HTERT RPE-1 (cell line): ENCODE data around the gene SPARC.
"Not testable (repeated sequence)": the region's sequence is repeated elsewhere in the genome, so short reads cannot be mapped to it uniquely, and the experiment has no call there.

ENCODE experiments used
- in situ Hi-C: fragments of 300-500 bp; cut with MboI; formaldehyde crosslinking; loops from 4 replicates; pipeline ENCODE4 v1.14.3; 2020; ENCODE audit warnings: low sequenced_read_pairs

The SPARC gene

DNA sequence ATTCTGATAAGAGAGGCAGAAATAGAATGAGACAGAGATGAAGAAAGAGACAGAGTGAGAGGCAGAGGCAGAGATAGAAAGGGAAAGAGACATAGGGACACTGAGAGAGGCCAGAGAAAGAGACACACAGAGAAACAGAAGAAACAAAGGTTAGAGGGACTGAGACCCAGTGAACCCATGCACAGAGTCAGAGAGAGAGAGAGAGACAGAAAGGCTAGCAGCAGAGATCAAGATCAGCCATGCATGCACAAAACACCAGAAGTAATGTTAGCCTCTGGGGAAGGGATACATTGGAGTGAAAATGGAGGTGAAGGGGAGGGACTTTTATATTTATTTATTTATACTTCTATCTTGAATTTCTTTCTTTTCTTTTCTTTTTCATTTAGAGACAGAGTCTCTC is 14.1 kb upstream of the SPARC start:
- in situ Hi-C loops: no loop called here

DNA sequence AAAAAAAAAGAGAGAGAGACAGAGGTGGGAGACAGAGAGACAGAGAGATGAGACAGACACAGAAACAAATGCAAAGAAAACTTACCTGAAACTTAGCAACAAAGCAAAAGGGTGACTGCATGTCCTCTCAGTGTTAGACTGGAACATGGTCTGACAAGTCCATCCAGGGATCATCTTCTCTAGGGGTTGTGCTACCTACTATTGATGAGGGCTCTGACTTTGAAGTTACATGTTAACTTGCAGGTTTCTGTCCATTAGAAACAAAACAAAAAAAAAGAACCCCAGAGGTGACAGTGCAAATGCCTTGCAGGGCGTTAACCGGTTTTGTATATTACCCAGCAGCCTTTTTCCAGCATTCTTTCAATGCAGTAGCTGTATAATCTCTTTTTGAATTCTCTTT is 13.6 kb upstream of the SPARC start:
- in situ Hi-C loops: no loop called here

DNA sequence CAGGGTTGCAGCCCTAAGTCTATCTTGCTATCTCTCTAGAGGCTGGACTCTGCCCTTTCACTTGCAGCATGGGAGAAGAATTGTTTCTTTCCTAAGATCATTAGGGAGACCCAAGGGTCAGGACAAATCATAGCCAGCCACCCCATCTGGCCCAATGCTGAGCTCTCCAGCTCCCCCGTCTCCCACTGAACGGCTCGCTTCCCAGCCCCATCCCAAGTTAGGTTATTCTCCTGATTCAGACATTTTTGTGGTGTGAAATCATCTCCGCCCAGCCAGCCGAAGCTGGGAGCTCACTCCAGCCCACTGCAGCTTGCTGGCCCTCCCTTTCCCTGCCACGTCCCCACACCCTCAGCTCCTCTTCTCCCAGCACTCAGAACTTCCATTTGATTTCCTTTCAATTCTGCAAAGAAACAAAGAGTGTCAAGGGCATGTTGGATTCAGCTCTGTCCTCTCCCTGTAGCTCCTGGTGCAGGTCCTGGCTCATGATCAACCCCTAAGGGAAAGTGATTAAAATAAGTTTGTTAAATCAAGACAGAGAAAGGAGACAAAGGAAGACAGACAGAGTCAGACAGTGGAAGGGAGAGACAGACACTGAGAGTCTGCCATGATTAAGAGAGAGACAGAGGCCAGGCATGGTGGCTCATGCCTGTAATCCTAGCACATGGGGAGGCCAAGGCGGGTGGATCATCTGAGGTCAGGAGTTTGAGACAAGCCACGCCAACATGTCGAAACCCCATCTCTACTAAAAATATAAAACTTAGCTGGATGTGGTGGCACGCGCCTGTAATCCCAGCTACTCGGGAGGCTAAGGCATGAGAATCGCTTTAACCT is 12.6 kb upstream of the SPARC start:
- in situ Hi-C loops: no loop called here

DNA sequence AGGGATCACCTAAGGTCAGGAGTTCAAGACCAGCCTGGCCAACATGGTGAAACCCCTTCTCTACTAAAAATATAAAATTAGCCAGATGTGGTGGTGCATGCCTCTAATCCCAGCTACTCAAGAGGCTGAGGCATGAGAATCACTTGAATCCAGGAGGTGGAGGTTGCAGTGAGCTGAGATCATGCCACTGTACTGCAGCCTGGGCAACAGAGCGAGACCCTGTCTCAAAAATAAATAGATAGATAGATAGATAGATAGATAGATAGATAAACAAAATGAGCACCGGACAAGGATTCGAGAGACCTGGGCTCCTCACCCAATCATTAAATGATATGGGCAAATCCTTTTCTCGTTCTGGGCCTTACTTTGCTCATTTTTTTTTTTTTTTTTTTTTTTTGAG is 11.4 kb upstream of the SPARC start:
- in situ Hi-C loops: not testable (repeated sequence)

DNA sequence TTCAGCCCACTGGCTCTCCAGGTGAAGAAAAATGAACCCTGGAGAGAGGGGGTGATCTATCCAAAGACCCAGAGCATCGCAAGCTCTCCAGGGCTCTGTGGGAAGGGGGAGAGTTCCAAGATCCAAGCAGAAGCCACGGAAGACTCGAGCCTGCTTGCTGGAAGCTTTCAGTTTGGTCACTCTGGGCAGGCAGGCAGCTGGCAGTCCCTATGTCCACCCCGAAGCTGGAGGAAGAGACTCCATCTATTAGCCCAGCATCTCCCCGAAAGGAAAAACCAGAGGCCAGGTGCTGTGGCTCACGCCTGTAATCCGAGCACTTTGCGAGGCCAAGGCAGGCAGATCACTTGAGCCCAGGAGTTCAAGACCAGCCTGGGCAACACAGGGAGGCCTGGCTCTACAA is 10.7 kb upstream of the SPARC start:
- in situ Hi-C loops: no loop called here

DNA sequence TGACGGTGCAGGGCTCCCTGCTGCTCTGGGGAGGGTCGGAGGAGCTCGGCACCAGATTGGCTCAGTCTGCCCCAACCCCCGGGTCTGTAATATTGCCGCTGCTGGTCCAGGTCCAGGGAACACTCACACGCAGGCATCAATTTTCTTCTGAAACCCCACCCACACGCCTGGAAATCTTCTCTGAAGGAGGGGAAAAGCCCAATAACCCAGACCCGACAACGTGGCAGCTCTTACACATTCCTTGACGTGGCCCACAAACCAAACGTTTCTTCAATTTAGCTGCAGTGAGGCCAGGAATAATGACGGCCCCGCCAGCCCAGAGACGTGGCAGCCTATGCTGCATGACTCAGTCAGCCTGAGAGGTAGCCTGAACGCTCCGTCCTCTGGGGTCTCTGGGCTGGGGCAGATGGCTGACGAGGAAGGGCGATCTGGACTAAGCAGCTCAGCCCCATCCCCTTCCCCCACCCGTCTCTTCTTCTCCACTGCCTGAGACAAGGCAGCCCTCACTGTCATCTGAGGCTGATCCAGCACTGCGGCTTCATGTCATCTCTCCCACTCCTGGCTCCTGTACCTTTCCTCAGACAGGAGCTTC is 9.9 kb upstream of the SPARC start:
- in situ Hi-C loops: no loop called here

DNA sequence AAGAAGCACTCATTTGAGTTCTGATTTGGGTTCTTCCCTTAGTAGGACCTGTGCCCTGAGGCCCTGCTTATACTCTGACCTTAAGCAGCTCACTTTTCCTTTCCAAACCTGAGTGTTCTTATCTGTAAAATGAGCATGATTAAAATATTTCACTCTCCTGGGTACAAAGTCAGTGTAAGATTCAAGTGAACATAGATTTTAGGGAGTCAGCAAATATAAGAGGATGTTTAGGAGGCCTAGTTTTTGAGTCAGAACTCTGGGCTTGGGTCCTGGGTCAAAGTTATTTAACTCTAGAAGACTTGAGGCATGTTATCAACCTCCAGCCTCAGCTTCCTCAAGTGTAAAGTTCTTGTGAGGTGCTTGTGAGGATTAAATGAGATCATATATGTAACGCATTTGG is 8.7 kb upstream of the SPARC start:
- in situ Hi-C loops: no loop called here

DNA sequence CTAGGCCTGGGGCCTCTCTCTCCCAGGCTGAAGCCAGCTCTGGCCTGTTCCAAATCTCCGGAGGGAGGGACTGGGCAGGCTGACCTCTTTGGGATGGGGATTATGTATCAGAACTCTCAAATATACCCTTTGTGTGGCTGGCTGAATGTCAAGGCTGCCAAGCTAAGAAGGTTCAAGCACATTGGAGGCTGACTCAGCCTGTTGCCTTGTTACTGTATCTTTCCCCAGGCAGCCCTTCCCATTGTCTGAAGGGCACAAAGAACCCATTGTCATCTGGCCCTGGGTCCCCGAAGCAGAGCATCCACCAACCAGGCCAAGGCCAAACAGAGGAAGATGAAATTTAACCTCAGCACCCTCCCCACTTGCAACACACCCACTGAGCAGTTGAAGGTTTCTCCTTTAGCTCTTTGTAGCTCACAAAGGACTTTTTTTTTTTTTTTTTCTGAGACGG is 7.3 kb upstream of the SPARC start:
- in situ Hi-C loops: no loop called here

DNA sequence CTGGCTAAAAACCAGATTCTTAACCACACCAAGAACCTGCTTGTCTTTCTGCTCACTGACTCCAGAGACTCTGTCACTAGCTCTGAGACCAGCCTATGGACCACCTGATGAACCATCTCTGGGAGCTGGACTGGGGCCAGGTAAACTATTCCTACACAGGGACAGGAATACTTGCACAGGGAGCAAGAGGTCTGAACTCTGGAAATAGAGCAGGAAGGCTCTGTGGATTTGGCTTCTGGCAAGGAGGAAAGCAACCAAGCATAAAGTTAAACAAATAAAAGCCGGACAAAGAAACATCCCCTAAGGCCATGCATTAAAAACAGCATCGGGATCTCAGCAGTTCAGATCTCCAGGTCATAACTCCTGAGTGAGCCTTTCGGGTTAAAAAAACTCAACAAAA is 5.6 kb upstream of the SPARC start:
- in situ Hi-C loops: no loop called here

DNA sequence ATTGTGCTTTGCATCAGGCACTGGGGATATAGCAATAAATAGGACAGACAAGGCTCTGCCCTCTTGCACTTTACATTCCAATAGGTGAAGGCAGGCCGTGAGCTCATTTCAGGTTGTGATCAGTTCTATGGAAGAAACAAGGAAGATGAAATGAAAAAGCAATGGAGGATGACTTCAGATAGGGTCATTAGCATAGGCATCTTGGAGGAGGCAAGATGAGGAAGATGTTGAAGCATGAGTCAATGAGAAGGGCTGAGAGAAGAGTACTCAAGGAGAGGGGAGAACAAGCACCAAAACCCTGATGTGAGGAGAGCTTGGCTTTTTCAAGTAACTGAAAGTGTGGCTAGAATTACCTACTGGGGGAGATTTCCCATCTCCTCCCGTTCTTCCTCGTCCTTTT is 5.0 kb upstream of the SPARC start:
- in situ Hi-C loops: no loop called here

DNA sequence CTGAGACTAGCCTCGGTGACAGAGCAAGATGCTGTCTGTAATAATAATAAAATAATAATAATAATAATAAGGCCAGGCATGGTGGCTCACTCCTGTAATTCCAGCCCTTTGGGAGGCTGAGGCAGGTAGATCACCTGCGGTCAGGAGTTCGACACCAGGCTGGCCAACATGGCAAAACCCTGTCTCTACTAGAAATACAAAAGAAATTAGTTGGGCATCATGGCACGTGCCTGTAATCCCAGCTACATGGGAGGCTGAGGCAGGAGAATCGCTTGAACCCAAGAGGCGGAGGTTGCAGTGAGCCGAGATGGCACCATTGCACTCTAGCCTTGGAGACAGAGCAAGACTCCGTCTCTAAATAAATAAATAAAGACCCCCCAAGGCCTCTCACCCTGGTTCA is 2.9 kb upstream of the SPARC start:
- in situ Hi-C loops: not testable (repeated sequence)

DNA sequence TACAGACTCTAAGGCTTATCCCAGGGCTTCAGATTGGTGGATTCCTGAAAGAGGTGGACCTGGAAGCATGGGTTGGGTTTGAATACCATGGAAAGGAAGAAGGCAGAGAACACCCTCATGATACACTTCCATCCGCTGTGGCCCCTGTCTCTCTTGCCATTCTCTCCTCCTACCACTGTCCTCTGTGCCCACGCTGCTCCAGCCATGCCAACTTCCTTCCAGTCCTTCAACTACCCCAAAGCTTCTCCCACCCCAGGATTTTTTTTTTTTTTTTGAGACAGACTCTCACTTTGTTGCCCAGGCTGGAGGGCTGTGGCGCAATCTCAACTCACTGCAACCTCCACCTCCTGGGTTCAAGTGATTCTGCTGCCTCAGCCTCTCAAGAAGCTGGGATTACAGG is 1.7 kb upstream of the SPARC start:
- in situ Hi-C loops: no loop called here

DNA sequence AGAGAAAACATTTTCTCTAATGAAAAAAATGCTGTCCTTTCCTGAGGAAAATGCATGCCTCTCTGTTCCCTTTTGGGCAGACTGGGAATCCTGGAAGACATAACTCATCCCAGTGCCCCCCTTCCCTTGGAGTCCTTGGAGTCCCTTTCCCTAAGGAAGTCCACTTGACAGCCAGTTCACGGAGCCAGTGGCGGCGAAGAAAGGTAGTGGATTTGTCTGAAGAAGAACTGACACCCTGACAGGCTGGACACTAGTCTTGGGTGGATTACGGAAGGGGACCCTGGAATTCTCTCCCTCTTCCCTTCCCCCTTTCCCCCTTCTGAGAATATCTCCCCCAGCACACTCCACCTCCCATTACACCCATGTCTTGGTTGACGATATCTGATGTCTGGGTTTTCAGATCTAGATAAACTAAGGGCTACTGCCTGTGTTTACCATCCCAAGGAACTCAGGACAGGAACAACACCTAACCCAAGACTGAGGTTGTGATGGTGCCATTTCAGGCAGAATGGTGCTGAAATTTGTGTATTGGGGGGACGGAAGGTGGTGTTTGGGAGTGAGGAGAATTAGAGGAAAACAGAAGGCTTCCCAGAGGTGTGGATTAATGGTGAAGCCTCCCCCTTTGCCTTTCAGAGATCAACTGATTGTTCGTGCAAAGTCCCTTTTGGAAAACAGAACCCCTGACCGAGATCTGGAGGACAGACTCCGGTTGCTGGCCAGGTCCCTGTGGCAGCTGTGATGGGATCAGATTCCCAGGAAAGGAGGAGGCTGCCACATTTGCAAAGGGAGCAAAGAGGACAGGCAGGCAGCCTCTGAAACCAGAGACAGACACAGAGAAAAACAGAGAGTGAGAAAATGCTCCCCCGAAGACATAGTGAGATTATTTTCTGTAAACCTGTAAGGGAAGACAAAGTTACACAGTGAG is 704 bp downstream of the SPARC start:
- in situ Hi-C loops: no loop called here

DNA sequence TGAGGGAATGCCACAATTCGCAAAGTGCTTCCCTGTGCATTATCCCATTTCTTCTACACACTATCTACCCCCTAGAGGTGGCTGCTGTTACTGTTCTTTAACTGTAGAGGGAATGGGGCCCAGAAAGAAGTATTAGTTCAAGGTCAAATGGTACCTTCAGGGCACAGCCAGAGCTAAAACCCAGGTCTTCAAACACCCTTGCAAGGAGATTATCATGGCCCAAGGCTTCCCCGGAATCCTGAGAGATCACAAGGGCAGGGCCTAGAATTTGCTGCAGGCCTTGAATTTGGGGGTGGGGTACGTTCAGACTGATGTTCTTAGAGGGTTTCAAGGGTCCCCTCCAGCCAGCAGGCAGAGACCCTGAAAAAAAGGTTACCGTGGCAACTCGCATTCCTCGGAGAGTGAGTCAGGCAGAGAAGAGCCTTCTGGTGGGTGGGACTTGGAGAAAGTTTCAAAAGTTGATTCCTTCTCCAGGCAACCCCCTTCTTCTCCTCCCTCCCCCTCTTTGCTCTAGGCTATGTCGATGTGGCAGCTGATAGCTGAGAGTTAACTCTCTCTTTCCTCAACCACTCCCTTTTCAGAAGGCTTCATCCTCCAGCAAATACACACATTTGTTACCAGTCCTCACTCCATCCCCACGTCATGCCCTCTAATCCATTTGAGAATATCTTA is 1.9 kb downstream of the SPARC start:
- in situ Hi-C loops: no loop called here

DNA sequence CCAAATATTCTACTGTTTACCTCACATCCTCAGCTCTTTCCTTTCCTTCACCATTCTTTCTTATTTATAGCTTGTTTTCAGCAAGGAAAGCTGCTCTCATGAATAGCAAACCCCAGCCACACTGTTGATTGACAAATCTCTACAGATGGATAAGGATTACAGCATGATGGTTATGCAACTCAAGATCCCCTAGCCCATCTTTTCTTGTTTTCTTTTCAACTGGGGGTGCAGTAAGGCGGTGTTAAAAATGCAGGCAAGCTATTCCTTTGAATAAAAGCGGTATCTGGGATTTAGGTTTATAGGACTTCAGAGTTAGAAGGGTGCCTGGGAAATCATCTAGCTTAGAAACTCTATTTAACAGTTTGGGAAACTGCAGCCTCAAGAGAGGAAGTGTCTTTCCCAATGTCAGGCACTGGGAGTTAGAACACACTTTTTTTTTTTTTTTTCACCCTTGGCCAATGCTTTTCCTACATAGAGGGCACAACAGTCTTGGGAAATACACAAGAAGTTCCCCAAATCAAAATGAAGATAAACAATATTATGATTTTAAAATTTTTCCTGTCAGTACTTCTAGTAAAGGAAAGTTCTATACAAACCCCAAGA is 2.6 kb downstream of the SPARC start:
- in situ Hi-C loops: no loop called here

DNA sequence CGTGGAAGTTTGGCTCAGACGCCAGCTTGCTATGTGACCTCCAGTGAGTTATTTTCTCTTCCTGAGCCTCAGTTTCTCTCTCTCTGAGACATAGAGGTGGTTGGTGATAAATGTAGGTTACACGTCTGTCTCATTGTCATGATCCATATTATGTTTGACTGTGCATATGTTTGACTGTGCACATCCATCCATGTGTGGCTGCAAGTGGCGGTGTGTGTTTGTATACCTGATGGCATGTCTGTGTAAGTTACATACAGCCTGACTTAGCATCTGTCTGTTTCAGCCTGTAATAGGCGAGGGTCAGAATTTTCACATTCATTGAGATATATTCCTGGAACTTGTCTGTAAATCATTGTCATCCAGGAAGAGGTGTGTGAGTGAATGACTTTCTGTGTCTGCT is 3.3 kb downstream of the SPARC start:
- in situ Hi-C loops: no loop called here

DNA sequence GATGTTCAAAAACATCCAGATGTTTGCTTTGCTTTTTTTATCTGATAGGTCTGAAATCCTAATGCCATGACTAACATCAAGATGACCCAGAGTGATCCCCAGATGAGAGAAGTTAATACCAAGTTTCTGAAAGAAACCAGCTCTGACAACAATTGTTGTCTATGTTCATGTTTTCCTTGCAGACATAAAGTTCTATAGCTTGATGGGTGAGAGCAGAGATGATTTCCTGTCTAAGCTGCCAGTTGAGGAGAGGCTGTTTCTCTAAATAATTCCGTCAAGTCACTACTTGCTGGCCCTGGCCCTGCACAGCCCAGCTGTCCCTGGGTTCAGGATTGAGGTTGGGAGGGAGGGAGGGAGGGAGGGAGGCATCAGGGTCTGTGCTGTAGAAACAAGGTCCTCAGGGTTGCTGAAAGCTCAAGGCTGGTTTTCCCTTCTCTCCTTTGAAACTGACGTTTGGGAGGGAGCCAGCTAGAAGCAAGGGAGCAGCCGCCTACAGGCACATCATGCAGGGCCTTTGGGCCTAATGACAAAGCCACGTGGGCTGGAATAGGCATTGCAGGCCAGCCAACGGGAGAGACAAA is 3.9 kb downstream of the SPARC start:
- in situ Hi-C loops: no loop called here

DNA sequence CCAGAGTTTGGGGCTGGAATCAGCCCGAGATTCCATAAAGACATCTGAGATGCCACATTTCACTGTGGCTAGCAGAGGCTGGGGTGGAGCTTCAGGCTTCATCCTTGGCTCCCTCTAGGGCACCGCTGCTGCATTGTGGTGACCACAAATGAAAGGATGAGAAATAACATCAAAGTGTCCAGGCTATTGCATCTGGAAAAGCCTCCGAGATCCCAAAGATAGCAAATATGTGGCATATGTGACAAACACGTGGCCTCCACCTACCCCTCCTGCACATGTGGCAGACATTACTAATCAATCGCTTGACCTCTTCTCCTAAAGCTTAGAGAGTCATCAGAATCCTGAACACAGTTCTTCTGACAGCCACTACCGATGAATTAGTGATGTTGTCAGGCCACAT is 4.5 kb downstream of the SPARC start:
- in situ Hi-C loops: no loop called here

DNA sequence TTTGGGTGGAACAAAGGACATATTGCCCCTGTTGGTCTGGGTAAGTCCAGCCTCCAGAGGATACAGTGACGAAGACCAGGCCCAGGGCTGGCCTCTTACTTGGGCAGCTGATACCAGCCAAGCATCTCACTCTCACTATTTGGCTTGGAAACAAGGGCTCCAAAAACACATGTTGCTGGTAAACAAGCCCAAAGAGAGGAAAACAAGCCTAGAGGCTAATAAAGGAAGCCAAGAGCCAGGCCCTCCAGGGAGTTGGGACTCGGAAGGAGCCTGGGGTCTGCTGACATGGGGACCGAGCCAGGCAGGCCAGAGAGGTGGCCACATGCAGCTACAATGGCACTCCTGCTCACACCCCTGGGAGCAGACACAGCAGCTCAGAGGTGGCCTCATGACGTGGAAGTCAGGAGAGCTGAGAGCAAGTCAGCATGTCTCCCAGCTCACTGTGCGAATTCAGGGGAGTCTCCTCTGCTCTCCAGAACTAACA is 5.7 kb downstream of the SPARC start:
- in situ Hi-C loops: no loop called here

DNA sequence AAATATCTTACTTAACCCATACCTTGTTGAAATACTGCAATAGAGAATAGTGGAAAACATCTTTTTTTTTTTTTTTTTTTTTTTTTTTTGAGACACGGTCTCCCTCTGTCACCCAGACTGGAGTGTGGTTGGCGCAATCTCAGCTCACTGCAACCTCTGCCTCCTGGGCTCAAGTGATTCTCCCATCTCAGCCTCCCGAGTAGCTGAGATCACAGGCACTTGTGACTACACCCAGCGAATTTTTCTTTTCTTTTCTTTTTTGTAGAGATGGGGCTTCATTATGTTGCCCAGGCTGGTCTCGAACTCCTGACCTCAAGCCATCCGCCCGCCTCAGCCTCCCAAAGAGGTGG is 6.6 kb downstream of the SPARC start:
- in situ Hi-C loops: not testable (repeated sequence)
